Astrocyte (in vitro differentiated cells and primary cell): ENCODE measurements around the gene CDC42BPA. TPM values are rescaled to one million over a fixed set of nuclear protein-coding genes. Genes with fewer than 3 reads are reported as not detected.

Experiments
- DNase-seq: peaks from one replicate; pipeline ENCODE4 v3.0.0-alpha.2; 2010; ENCODE audit warnings: low read depth
- FAIRE-seq: peaks from 2 replicates; lab custom pipeline; 2011; peaks lifted over from hg19 to GRCh38; lab: Jason Lieb, UNC
- H2AFZ ChIP-seq: 2 replicates; pipeline ENCODE4 v1.6.0; 2012; ENCODE audit warnings: low read depth, low read length, inconsistent platforms
- H3K27ac ChIP-seq: 2 replicates; pipeline ENCODE4 v1.5.1; 2011; ENCODE audit warnings: low read depth, low read length, inconsistent platforms
- H3K27me3 ChIP-seq: 2 replicates; pipeline ENCODE4 v1.6.0; 2011; ENCODE audit warnings: low read length, inconsistent platforms; ENCODE audit not compliant: insufficient read depth
- H3K36me3 ChIP-seq: 2 replicates; pipeline ENCODE4 v1.5.1; 2011; ENCODE audit warnings: low read length, inconsistent platforms; ENCODE audit not compliant: insufficient read depth
- H3K4me1 ChIP-seq: 2 replicates; pipeline ENCODE4 v1.5.1; 2011; ENCODE audit warnings: low read length, inconsistent platforms; ENCODE audit not compliant: insufficient read depth
- H3K4me2 ChIP-seq: 2 replicates; pipeline ENCODE4 v1.6.0; 2012; ENCODE audit warnings: low read length, inconsistent platforms
- H3K4me3 ChIP-seq: 2 replicates; pipeline ENCODE4 v1.5.1; 2011; ENCODE audit warnings: low read depth, mild to moderate bottlenecking, low read length, inconsistent platforms; ENCODE audit not compliant: insufficient read depth
- H3K79me2 ChIP-seq: 2 replicates; pipeline ENCODE4 v1.6.0; 2012; ENCODE audit warnings: mild to moderate bottlenecking, low read length, inconsistent platforms; ENCODE audit not compliant: insufficient read depth
- H3K9ac ChIP-seq: 2 replicates; pipeline ENCODE4 v1.6.0; 2012; ENCODE audit warnings: mild to moderate bottlenecking, low read length, inconsistent platforms
- H3K9me3 ChIP-seq: 2 replicates; pipeline ENCODE4 v1.5.1; 2012; ENCODE audit warnings: low read depth, mild to moderate bottlenecking, low read length, inconsistent platforms; ENCODE audit not compliant: insufficient read depth
- H4K20me1 ChIP-seq: 2 replicates; pipeline ENCODE4 v1.6.0; 2012; ENCODE audit warnings: low read length, inconsistent platforms; ENCODE audit not compliant: insufficient read depth
- H3K27ac Mint-ChIP-seq: one replicate; pipeline ENCODE4 v1.8.0; 2021; ENCODE audit warnings: mild to moderate bottlenecking, mixed read lengths; ENCODE audit not compliant: unreplicated experiment
- H3K27me3 Mint-ChIP-seq: one replicate; pipeline ENCODE4 v1.8.0; 2021; ENCODE audit warnings: low read depth, mixed read lengths; ENCODE audit not compliant: unreplicated experiment
- H3K36me3 Mint-ChIP-seq: one replicate; pipeline ENCODE4 v1.8.0; 2021; ENCODE audit warnings: low read depth, mixed read lengths; ENCODE audit not compliant: unreplicated experiment
- H3K4me1 Mint-ChIP-seq: one replicate; pipeline ENCODE4 v1.8.0; 2021; ENCODE audit warnings: low read depth, mixed read lengths; ENCODE audit not compliant: unreplicated experiment
- H3K4me3 Mint-ChIP-seq: one replicate; pipeline ENCODE4 v1.8.0; 2021; ENCODE audit warnings: mild to moderate bottlenecking, moderate library complexity, mixed read lengths; ENCODE audit not compliant: unreplicated experiment
- H3K9me3 Mint-ChIP-seq: one replicate; pipeline ENCODE4 v1.8.0; 2021; ENCODE audit warnings: mild to moderate bottlenecking, mixed read lengths; ENCODE audit not compliant: unreplicated experiment
- EZH2 ChIP-seq: IDR thresholded peaks from 2 replicates; pipeline ENCODE4 v1.6.1; 2012; ENCODE audit warnings: mild to moderate bottlenecking, low read length, inconsistent platforms; ENCODE audit not compliant: insufficient read depth
- total RNA-seq: library from RNA; stranded (reverse); gene quantifications from 2 replicates; pipeline ENCODE4 v1.2.1, GENCODE V29; 2021
- TF ChIP-seq, protein P1 (sequence below): IDR thresholded peaks from 2 replicates; pipeline ENCODE4 v1.5.1; 2011; ENCODE audit warnings: low read depth, mild to moderate bottlenecking, inconsistent platforms, low read length, moderate library complexity; ENCODE audit not compliant: insufficient read depth

CDC42BPA gene
- total RNA-seq, 1 donor from 2014 or later: 34.5 TPM

DNA sequence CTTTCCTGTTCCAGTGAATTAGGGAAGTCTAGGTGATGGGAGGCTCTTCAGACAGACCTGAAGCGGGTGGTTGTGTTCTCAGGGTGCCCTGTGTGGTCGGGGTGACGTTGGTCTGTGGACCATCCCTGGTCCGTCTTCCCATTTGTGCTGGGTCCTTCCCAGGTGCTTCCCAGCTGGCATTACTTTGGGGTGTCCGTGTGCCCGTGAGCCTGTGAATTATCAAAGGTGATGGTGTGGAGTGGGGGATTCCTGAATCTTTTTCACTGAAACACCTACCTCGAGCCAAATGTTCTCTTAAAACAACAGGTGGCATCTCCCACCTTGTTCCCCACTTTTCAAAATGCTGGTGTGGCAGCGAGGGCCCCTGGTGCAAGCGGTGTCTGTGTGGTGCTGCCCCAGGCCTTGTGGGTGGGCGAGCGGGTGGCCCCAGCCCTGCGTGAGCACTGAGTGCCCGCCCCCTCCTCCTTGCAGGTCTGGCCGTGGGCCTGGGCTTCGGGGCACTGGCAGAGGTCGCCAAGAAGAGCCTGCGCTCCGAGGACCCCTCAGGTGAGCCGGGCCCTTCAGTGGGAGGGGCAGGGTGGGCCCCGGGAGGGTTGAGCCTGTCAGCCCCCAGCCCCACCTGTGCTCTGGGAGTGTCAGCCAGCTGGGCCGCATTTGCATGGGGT lies 341.2 kb downstream of the CDC42BPA start:
- FAIRE-seq (no peak), DNase-seq (no peak)
- no peaks in the 10 kb centered on the region for H3K79me2 ChIP-seq
- H3K4me2 ChIP-seq: no peak overlapping the region
- H3K36me3 ChIP-seq: no peaks in the 10 kb centered on the region
- H3K27ac Mint-ChIP-seq: no peak overlapping the region
- TF ChIP-seq, protein P1, sequence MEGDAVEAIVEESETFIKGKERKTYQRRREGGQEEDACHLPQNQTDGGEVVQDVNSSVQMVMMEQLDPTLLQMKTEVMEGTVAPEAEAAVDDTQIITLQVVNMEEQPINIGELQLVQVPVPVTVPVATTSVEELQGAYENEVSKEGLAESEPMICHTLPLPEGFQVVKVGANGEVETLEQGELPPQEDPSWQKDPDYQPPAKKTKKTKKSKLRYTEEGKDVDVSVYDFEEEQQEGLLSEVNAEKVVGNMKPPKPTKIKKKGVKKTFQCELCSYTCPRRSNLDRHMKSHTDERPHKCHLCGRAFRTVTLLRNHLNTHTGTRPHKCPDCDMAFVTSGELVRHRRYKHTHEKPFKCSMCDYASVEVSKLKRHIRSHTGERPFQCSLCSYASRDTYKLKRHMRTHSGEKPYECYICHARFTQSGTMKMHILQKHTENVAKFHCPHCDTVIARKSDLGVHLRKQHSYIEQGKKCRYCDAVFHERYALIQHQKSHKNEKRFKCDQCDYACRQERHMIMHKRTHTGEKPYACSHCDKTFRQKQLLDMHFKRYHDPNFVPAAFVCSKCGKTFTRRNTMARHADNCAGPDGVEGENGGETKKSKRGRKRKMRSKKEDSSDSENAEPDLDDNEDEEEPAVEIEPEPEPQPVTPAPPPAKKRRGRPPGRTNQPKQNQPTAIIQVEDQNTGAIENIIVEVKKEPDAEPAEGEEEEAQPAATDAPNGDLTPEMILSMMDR: no peak
- TF ChIP-seq EZH2: no peak
- peaks cover 1% of the 10 kb centered on the region for H3K36me3 Mint-ChIP-seq
- H3K9me3 Mint-ChIP-seq: peaks cover under 1% of the 10 kb centered on the region
- no peak overlapping the region for H3K9ac ChIP-seq
- H2AFZ ChIP-seq: no peak overlapping the region
- no peak overlapping the region for H3K27ac ChIP-seq
- H3K9me3 ChIP-seq: no peaks in the 10 kb centered on the region
- no peak overlapping the region for H3K4me3 Mint-ChIP-seq
- peaks cover 9% of the 10 kb centered on the region for H3K4me1 Mint-ChIP-seq
- no peaks in the 10 kb centered on the region for H3K27me3 ChIP-seq
- H3K4me3 ChIP-seq: no peak overlapping the region
- no peaks in the 10 kb centered on the region for H4K20me1 ChIP-seq
- no peaks in the 10 kb centered on the region for H3K4me1 ChIP-seq
- no peaks in the 10 kb centered on the region for H3K27me3 Mint-ChIP-seq

DNA sequence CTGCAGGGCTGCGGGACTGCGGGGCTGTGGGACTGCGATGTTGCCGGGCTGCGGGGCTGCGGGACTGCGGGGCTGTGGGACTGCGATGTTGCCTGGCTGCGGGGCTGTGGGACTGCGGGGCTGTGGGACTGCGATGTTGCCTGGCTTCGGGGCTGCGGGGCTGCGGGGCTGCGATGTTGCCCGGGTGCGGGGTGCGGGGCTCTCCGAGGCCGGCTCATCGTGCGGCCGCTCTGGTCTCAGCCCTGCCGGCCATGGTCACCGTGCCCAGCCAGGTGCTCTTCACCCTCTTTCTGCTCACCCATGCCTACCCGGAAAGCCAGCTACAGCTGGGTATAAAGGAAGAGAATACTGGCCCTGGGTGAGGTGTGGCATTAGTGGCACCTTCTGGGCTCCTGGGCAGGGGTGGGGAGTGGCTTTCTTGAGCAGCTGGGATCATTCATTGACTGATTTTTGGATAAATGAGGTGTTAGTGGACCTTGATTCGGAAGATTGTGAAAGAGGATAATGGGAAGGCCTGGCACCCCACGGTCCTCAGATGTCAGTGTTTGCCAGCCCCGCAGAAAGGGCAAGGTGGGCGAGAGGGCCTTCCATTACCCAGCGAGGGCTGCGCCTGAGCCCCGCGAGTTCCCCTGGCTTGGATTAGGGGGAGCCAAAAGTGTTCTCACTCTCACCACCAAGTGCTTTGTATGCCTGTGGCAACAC lies 341.9 kb downstream of the CDC42BPA start:
- TF ChIP-seq EZH2: no peak
- TF ChIP-seq, protein P1: no peak
- FAIRE-seq (no peak), DNase-seq (no peak)
- no peak overlapping the region for H3K4me3 ChIP-seq
- no peaks in the 10 kb centered on the region for H3K9me3 ChIP-seq
- no peaks in the 10 kb centered on the region for H3K27me3 ChIP-seq
- peaks cover 6% of the 10 kb centered on the region for H3K9me3 Mint-ChIP-seq
- no peak overlapping the region for H3K4me3 Mint-ChIP-seq
- H4K20me1 ChIP-seq: no peaks in the 10 kb centered on the region
- H3K79me2 ChIP-seq: no peaks in the 10 kb centered on the region
- no peaks in the 10 kb centered on the region for H3K36me3 ChIP-seq
- no peak overlapping the region for H2AFZ ChIP-seq
- no peaks in the 10 kb centered on the region for H3K27me3 Mint-ChIP-seq
- no peak overlapping the region for H3K4me2 ChIP-seq
- peaks cover 1% of the 10 kb centered on the region for H3K36me3 Mint-ChIP-seq
- no peak overlapping the region for H3K27ac ChIP-seq
- H3K4me1 Mint-ChIP-seq: peaks cover 9% of the 10 kb centered on the region
- no peaks in the 10 kb centered on the region for H3K4me1 ChIP-seq
- H3K27ac Mint-ChIP-seq: no peak overlapping the region
- H3K9ac ChIP-seq: no peak overlapping the region
